SK-N-SH treated with all-trans-retinoic acid at 6 μM for 48 hours (cell line): Measurements from ENCODE around the gene SEPHS2.

Experiments used
- ARNTL ChIP-seq: fragments of 450-650 bp; formaldehyde crosslinking; IDR thresholded peaks from 2 replicates; pipeline ENCODE4 v1.5.0; 2020; ENCODE audit warnings: low read depth, mild to moderate bottlenecking, moderate library complexity, borderline replicate concordance
- OSR1 ChIP-seq: fragments of 250-450 bp; sonication (Bioruptor Pico); IDR thresholded peaks from 2 replicates; pipeline ENCODE4 v1.8.0; 2022; ENCODE audit warnings: moderate library complexity, mild to moderate bottlenecking, inconsistent platforms
- PATZ1 ChIP-seq: fragments of 250-450 bp; sonication (Bioruptor Pico); IDR thresholded peaks from 2 replicates; pipeline ENCODE4 v1.8.0; 2020; ENCODE audit warnings: mild to moderate bottlenecking, moderate library complexity, borderline replicate concordance
- POU6F1 ChIP-seq: fragments of 250-450 bp; sonication (Bioruptor Pico); IDR thresholded peaks from 2 replicates; pipeline ENCODE4 v1.8.0; 2021; ENCODE audit warnings: low read depth, mild to moderate bottlenecking, moderate library complexity, borderline replicate concordance
- PPARA ChIP-seq: fragments of 250-450 bp; sonication (Bioruptor Pico); IDR thresholded peaks from 2 replicates; pipeline ENCODE4 v1.5.0; 2020; ENCODE audit warnings: mild to moderate bottlenecking, borderline replicate concordance
- SNAI2 ChIP-seq: fragments of 250-450 bp; sonication (Bioruptor Pico); IDR thresholded peaks from 2 replicates; pipeline ENCODE4 v1.5.0; 2020; ENCODE audit warnings: mild to moderate bottlenecking, moderate library complexity
- ZNF565 ChIP-seq: fragments of 450-650 bp; formaldehyde crosslinking; conservative IDR thresholded peaks from 2 replicates; pipeline ENCODE4 v1.5.0; 2020; ENCODE audit warnings: low read depth, mild to moderate bottlenecking, moderate library complexity
- ZNF70 ChIP-seq: fragments of 450-650 bp; formaldehyde crosslinking; IDR thresholded peaks from 2 replicates; pipeline ENCODE4 v1.5.0; 2020; ENCODE audit warnings: mild to moderate bottlenecking, moderate library complexity

DNA sequence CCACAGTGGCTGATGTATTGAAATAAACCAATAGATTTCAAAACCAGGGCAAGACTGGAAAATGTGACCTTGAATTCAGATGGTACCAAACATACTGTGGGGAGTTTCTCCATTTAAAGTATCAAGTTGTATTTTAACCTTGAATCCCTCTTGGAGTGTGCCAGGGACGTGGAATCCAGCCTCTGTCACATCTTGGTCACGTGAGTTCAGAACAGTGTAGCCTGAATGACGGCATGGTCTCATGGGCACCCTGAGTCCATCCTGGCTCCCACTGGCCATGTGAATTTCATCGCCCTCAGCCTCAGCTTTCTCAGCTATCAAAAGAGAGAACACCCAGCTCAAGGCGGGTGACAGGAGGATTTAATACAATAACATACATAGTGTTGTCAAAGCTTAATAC lies 31.5 kb downstream of the SEPHS2 start:
- TF ChIP-seq ZNF565: no peak
- TF ChIP-seq SNAI2: no peak
- TF ChIP-seq POU6F1 (CRISPR knock-in tag): no peak
- no peak for TF ChIP-seq PPARA (CRISPR knock-in tag)
- no peak for TF ChIP-seq ARNTL (CRISPR knock-in tag)
- no peak for TF ChIP-seq PATZ1
- no peak for TF ChIP-seq OSR1 (CRISPR knock-in tag)
- no peak for TF ChIP-seq ZNF70 (CRISPR knock-in tag)
